Lower leg skin (tissue), 3 donors: ENCODE measurements around the gene CNTFR.

Source experiments
- POLR2A ChIP-seq, 2 donors: fragments of 450-650 bp; IDR thresholded peaks; one replicate each; pipeline ENCODE4 v1.6.1; 2016 to 2017; ENCODE audit warnings: antibody characterized with exemption in 2 of 2, mild to moderate bottlenecking in 1 of 2, moderate library complexity in 1 of 2
- TF ChIP-seq, protein P1 (sequence below), 3 donors: fragments of 450-650 bp; IDR thresholded peaks; one replicate each; pipeline ENCODE4 v1.5.1; 2016; ENCODE audit warnings: antibody characterized with exemption in 3 of 3, mild to moderate bottlenecking in 3 of 3, moderate library complexity in 2 of 3

DNA sequence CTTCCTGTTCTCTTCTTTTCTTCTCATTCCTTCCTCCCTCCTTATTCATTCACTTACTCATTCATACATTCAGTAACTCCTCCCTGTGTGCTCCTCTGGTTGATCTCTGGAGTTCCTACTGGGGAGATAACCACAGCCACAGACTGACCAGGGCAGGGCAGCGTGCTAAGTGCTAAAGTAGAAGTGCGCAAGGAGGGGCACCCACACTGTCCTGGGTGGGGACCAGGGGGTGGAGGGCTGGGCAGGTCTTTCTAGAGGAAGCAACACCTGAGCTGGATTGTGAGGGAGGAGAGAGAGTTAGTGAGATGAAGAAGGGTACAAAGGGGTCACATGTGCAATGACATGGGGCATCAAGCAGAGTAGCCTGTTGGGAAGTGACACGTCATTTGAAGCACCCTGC, 80.6 kb downstream of the CNTFR start:
- TF ChIP-seq, protein P1, sequence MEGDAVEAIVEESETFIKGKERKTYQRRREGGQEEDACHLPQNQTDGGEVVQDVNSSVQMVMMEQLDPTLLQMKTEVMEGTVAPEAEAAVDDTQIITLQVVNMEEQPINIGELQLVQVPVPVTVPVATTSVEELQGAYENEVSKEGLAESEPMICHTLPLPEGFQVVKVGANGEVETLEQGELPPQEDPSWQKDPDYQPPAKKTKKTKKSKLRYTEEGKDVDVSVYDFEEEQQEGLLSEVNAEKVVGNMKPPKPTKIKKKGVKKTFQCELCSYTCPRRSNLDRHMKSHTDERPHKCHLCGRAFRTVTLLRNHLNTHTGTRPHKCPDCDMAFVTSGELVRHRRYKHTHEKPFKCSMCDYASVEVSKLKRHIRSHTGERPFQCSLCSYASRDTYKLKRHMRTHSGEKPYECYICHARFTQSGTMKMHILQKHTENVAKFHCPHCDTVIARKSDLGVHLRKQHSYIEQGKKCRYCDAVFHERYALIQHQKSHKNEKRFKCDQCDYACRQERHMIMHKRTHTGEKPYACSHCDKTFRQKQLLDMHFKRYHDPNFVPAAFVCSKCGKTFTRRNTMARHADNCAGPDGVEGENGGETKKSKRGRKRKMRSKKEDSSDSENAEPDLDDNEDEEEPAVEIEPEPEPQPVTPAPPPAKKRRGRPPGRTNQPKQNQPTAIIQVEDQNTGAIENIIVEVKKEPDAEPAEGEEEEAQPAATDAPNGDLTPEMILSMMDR (IDR thresholded peaks at IDR 0.05): no peak
- no peak for TF ChIP-seq POLR2A (IDR thresholded peaks at IDR 0.05)
